Transverse colon (tissue), 4 donors: Measurements from ENCODE around the gene ACTR3. TPM values are rescaled to one million over a fixed set of nuclear protein-coding genes. Genes with fewer than 3 reads are reported as not detected.

Source experiments
- DNase-seq: peaks from one replicate; pipeline ENCODE4 v3.0.0-alpha.2; 2019
- H3K27ac ChIP-seq, 4 donors: fragments of 200-600 bp; sonication (generic); 2 replicates each; pipeline ENCODE4 v1.5.1; 2016 to 2018; ENCODE audit warnings: inconsistent platforms in 4 of 4
- H3K27me3 ChIP-seq: fragments of 200-600 bp; sonication (generic); 2 replicates; pipeline ENCODE4 v1.5.1; 2017; ENCODE audit warnings: inconsistent platforms
- H3K36me3 ChIP-seq, 4 donors: fragments of 200-600 bp; sonication (generic); 2 replicates each; pipeline ENCODE4 v1.5.1; 2017 to 2019; ENCODE audit warnings: inconsistent platforms in 4 of 4
- H3K4me1 ChIP-seq, 4 donors: fragments of 200-600 bp; sonication (generic); 2 replicates each; pipeline ENCODE4 v1.5.1; 2017 to 2020; ENCODE audit warnings: inconsistent platforms in 4 of 4
- H3K4me3 ChIP-seq, 4 donors: fragments of 200-600 bp; sonication (generic); 1 replicate in 1 of 4; 2 replicates in 3 of 4; pipeline versions ENCODE4 v1.5.1 to v1.6.1; 2017 to 2019; ENCODE audit warnings: inconsistent platforms in 4 of 4
- H3K9me3 ChIP-seq, 2 donors: fragments of 200-600 bp; sonication (generic); 2 replicates each; pipeline ENCODE4 v1.5.1; 2017 to 2019; ENCODE audit warnings: inconsistent platforms in 2 of 2
- EP300 ChIP-seq: sonication (generic); formaldehyde crosslinking; IDR thresholded peaks from one replicate; pipeline ENCODE4 v1.6.1; 2017; ENCODE audit warnings: antibody characterized with exemption, low read depth
- POLR2A ChIP-seq: fragments of 450-650 bp; IDR thresholded peaks from one replicate; pipeline ENCODE4 v1.6.1; 2016; ENCODE audit warnings: antibody characterized with exemption, mild to moderate bottlenecking, moderate library complexity
- POLR2AphosphoS5 ChIP-seq, 3 donors: sonication (generic); formaldehyde crosslinking; IDR thresholded peaks; one replicate each; pipeline ENCODE4 v1.6.1; 2016; ENCODE audit warnings: antibody characterized with exemption in 3 of 3
- WGBS, 2 donors: methylation state at CpG; one replicate each; pipeline ENCODE4 v1.1.5; 2018; ENCODE audit warnings: low coverage in 1 of 2; 5-methylcytosine and 5-hydroxymethylcytosine counted together
- in situ Hi-C, 4 donors: fragments of 200-750 bp; cut with MboI; loops; one replicate each; pipeline versions ENCODE4 v1.15.0 to v1.15.1; 2017; ENCODE audit warnings: low sequenced_read_pairs in 3 of 4, low pct_ligation_motif_present in 1 of 4, low pct_unique_long_range_greater_than_20kb in 1 of 4
- intact Hi-C: fragments of 100-400 bp; cut with DNase I; formaldehyde crosslinking; loops from one replicate; pipeline ENCODE4 v1.15.1; 2023; ENCODE audit warnings: low total_unique reads
- total RNA-seq, 4 donors: library from RNA; depleted of rRNA; stranded (reverse); fragments of >200 nt; gene quantifications; one replicate each; pipeline ENCODE4 v1.1.0, GENCODE V29; 2016
- TF ChIP-seq, protein P1 (sequence below), 5 experiments: fragments of 200-600 bp in 3 of 5; fragments of 450-650 bp in 2 of 5; sonication (generic) in 3 of 5; IDR thresholded peaks; 1 replicate in 2 of 5; 2 replicates in 3 of 5; pipeline ENCODE4 v1.5.1; 2016 to 2017; ENCODE audit warnings: antibody characterized with exemption in 5 of 5, inconsistent platforms in 3 of 5, mild to moderate bottlenecking in 2 of 5, moderate library complexity in 1 of 5

ACTR3 gene
- total RNA-seq, 4 donors from 2014 or later, result 68.8 to 143 (median 114) TPM

DNA sequence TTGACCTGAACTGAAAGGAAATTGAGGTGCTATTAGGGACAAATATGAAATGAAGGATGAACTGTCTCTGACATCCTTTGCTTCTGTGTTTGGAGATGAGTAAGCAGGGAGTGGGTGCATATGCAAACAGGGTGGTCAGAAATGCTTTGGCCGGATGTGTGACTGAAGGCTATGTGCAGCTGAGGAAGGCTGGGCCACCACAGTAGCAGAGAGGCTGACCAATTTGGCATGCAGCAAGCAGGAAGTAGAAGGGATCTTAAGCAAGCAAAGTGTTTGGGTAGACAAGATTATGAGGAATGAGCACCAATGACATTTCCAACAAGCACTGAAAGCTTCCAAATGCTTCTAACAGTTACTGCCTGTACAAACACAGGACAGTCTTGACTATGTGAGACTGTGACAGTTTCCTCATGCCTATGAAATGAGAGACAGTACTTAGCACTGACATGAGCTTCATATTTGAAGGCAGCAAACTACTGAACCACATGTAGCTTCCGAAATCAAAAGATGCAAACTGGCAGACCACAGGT, 3.3 kb upstream of the ACTR3 start:
- peak overlapping the region; percentile 52 to 99 (median 78) for H3K27ac ChIP-seq
- H3K9me3 ChIP-seq, result no peaks in the 10 kb centered on the region
- in situ Hi-C loops (loop anchor here in 2 of 4 donors (5.0 to 10.0 kb wide), 2 partner anchors 129 to 132 kb away; partner anchors contain the start of gene SLC35F5 (in 2 of the 2)), intact Hi-C loops (no loop called here)
- no peak overlapping the region for H3K4me3 ChIP-seq
- TF ChIP-seq POLR2AphosphoS5 (IDR thresholded peaks at IDR 0.05), result peak in 1 of 3 donors; percentile 48
- TF ChIP-seq EP300, result no peak
- peak; percentile 72 for DNase-seq
- no peaks in the 10 kb centered on the region for H3K36me3 ChIP-seq
- peaks cover 14 to 50% (median 25%) of the 10 kb centered on the region in 4 donors for H3K4me1 ChIP-seq
- 47 to 50% methylated on average over 2 of the region's 2 CpGs for WGBS, 2 donors
- H3K27me3 ChIP-seq, result no peaks in the 10 kb centered on the region

DNA sequence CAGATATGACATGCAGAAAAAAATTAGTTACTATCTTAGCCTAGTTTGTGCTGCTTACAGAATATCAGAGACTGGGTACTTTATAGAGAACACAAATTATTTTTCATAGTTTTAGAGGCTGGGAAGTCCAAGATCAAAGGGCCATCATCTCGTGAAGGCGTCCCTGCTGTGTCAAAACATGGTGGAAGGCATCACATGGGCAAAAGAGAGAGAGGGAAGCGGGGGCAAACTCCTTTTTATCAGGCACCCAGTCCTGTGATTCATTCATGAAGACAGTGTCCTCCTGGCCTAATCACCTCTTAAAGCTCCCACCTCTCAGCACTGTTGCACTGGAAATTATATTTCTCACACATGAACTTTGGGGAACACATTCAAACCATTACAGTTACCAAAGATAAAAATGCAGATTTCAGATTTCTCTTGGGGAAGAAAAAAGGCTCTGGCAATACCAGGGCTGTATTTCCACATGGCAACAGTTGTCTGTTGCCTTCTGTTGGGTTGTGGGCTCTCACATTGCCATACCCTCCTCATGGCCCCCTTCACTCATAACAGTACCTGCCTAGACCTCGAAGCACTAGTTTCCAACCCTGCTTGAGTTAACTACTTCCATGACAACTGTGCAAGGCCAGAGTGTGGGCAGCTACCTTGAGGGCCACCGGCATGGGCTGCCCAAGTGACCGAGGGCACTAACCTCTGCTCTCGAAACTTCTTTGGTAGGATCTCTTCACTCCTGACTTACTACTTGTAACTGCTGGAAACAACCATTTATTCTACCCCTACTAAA, 2.7 kb upstream of the ACTR3 start:
- Histone ChIP-seq H3K27ac (peak overlapping the region; percentile 46 to 99 (median 78)), H3K27me3 (no peaks in the 10 kb centered on the region), H3K4me3 (no peak overlapping the region), H3K36me3 (no peaks in the 10 kb centered on the region), H3K9me3 (no peaks in the 10 kb centered on the region), H3K4me1 (peaks cover 20 to 57% (median 31%) of the 10 kb centered on the region in 4 donors)
- intact Hi-C loops (no loop called here), in situ Hi-C loops (loop anchor here in 2 of 4 donors (5.0 to 10.0 kb wide), 2 partner anchors 130 to 132 kb away; partner anchors contain the start of gene SLC35F5 (in 2 of the 2))
- TF ChIP-seq, protein P1, sequence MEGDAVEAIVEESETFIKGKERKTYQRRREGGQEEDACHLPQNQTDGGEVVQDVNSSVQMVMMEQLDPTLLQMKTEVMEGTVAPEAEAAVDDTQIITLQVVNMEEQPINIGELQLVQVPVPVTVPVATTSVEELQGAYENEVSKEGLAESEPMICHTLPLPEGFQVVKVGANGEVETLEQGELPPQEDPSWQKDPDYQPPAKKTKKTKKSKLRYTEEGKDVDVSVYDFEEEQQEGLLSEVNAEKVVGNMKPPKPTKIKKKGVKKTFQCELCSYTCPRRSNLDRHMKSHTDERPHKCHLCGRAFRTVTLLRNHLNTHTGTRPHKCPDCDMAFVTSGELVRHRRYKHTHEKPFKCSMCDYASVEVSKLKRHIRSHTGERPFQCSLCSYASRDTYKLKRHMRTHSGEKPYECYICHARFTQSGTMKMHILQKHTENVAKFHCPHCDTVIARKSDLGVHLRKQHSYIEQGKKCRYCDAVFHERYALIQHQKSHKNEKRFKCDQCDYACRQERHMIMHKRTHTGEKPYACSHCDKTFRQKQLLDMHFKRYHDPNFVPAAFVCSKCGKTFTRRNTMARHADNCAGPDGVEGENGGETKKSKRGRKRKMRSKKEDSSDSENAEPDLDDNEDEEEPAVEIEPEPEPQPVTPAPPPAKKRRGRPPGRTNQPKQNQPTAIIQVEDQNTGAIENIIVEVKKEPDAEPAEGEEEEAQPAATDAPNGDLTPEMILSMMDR (IDR thresholded peaks at IDR 0.05), result no peak
- TF ChIP-seq POLR2A (no peak), POLR2AphosphoS5 (IDR thresholded peaks at IDR 0.05) (no peak), EP300 (no peak)
- DNase-seq, result no peak
- 65 to 89% methylated on average over 5 to 7 of the region's 7 CpGs for WGBS, 2 donors

DNA sequence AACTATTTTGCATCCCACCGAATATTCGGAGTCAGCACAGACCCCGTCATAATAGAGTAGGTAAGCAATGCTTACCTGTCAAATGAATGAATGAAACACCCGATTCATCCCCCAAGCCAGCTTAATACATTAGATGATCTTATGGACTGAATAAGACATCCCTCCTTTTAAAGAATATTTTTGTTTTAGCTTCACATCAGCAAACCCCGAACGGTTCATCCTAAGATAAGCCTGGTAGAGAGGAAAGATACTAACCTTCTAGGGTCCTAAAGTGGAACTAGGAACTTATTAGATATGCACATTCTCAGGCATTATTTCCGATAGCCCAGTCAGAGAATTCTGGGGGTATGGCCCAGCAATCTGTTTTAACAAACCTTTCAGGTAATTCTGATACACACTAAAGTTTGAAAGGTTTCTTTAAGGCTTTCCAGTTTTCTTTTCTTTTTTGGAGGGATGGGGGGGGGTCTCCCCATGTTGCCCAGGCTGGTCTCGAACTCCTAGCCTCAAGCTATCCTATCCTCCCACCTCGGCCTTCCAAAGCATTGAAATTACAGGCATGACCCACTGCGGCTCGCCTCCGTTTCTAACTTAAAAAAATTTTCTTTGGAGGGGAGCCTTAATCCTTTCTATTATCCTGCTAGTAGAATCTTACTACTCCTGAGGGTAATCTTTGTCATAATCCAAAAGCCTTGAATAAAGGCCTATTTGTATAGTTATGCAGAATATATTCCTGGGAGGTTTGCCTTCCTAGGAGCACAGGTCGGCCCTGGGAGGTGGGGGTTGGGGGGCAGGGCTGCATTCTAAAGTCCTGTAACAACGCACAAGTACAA, 1.0 kb upstream of the ACTR3 start:
- H3K4me1 ChIP-seq, result peaks cover 34 to 73% (median 43%) of the 10 kb centered on the region in 4 donors

More for the DNA sequence above, 1.0 kb upstream of the ACTR3 start:
- no peaks in the 10 kb centered on the region for H3K9me3 ChIP-seq
- H3K27ac ChIP-seq, result peak overlapping the region; percentile 96 to 99 (median 98)
- intact Hi-C loops, result no loop called here
- no peaks in the 10 kb centered on the region for H3K27me3 ChIP-seq
- 30 to 31% methylated on average over 11 to 14 of the region's 14 CpGs for WGBS, 2 donors
- in situ Hi-C loops, result loop anchor here in 2 of 4 donors (5.0 to 10.0 kb wide), 2 partner anchors 132 to 134 kb away; partner anchors contain the start of gene SLC35F5 (in 2 of the 2)
- TF ChIP-seq, protein P1 (IDR thresholded peaks at IDR 0.05), result no peak
- TF ChIP-seq EP300 (no peak), POLR2AphosphoS5 (IDR thresholded peaks at IDR 0.05) (no peak), POLR2A (no peak)
- DNase-seq, result peak; percentile 66
- peak overlapping the region; percentile 45 to 93 (median 79) for H3K4me3 ChIP-seq
- H3K36me3 ChIP-seq, result no peaks in the 10 kb centered on the region
